Kidney tubule cell (primary cell): ENCODE measurements around the gene PDYN.
"Not testable (repeated sequence)": the region's sequence is repeated elsewhere in the genome, so short reads cannot be mapped to it uniquely, and the experiment has no call there.

Experiments
- DNase-seq: peaks from one replicate; pipeline ENCODE4 v3.0.0-alpha.2; 2018; ENCODE audit warnings: low spot score

Gene PDYN

GRCh38 chr20:1993986-1994385 is at the start of gene PDYN:
Gene PDYN, minus strand, starts transcription at chr20:1994058. Its CDS starts 10,974 bp downstream, at chr20:1983084.
- DNase-seq, result no peak

GRCh38 chr20:2042400-2042799 is 48.5 kb upstream of the PDYN start:
- DNase-seq, result peak; percentile 72

GRCh38 chr20:2038161-2038560 is 44.3 kb upstream of the PDYN start:
- no peak for DNase-seq

- DNase-seq, result no peak
Observed at GRCh38 chr20:2037296-2037914, 43.5 kb upstream of the PDYN start.

- DNase-seq, result not testable (repeated sequence)
Observed at GRCh38 chr20:2036357-2036756, 42.5 kb upstream of the PDYN start.

- DNase-seq, result no peak
Observed at GRCh38 chr20:2032168-2032567, 38.3 kb upstream of the PDYN start.

GRCh38 chr20:2026514-2026913 is 32.7 kb upstream of the PDYN start:
- DNase-seq, result no peak

- no peak for DNase-seq
Observed at GRCh38 chr20:2026004-2026403, 32.1 kb upstream of the PDYN start.

GRCh38 chr20:2023151-2023550 is 29.3 kb upstream of the PDYN start:
- no peak for DNase-seq

- DNase-seq, result no peak
Observed at GRCh38 chr20:2022163-2022562, 28.3 kb upstream of the PDYN start.

- DNase-seq, result no peak
Observed at GRCh38 chr20:2010533-2010932, 16.7 kb upstream of the PDYN start.

GRCh38 chr20:2006452-2007361 is 12.8 kb upstream of the PDYN start:
- peak; percentile 42 for DNase-seq

- peak; percentile 62 for DNase-seq
Observed at GRCh38 chr20:2005831-2006426, 12.1 kb upstream of the PDYN start.

- peak; percentile 6 for DNase-seq
Observed at GRCh38 chr20:2005359-2005758, 11.5 kb upstream of the PDYN start.

- DNase-seq, result no peak
Observed at GRCh38 chr20:2004171-2004570, 10.3 kb upstream of the PDYN start.

GRCh38 chr20:2002365-2002764 is 8.5 kb upstream of the PDYN start:
- no peak for DNase-seq

- no peak for DNase-seq
Observed at GRCh38 chr20:2001119-2001518, 7.3 kb upstream of the PDYN start.

GRCh38 chr20:2000285-2000684 is 6.4 kb upstream of the PDYN start:
- no peak for DNase-seq

- no peak for DNase-seq
Observed at GRCh38 chr20:1998715-1999114, 4.9 kb upstream of the PDYN start.

GRCh38 chr20:1998193-1998520 is 4.3 kb upstream of the PDYN start:
- DNase-seq, result no peak

GRCh38 chr20:1997483-1998192 is 3.8 kb upstream of the PDYN start:
- no peak for DNase-seq

- no peak for DNase-seq
Observed at GRCh38 chr20:1995531-1996310, 1.9 kb upstream of the PDYN start.
